Skeletal muscle tissue (tissue), 4 donors: Measurements from ENCODE around the gene TRIM24. TPM values are rescaled to one million over a fixed set of nuclear protein-coding genes. Genes with fewer than 3 reads are reported as not detected.
A peak's percentile ranks its signal among the peaks of the same experiment; 100 is the strongest.
"Not testable (repeated sequence)": the region's sequence is repeated elsewhere in the genome, so short reads cannot be mapped to it uniquely, and the experiment has no call there.

Experiments used
- H3K27ac ChIP-seq: one replicate; pipeline ENCODE4 v1.7.0; 2013; ENCODE audit warnings: mild to moderate bottlenecking, low read depth, low read length, inconsistent platforms
- H3K27me3 ChIP-seq, 3 donors: one replicate each; pipeline ENCODE4 v1.7.0; 2013; ENCODE audit warnings: low read length in 3 of 3; ENCODE audit not compliant: control insufficient read depth in 3 of 3, insufficient read depth in 3 of 3
- H3K36me3 ChIP-seq, 3 donors: one replicate each; pipeline ENCODE4 v1.7.0; 2013; ENCODE audit warnings: low read length in 3 of 3; ENCODE audit not compliant: control insufficient read depth in 3 of 3, insufficient read depth in 3 of 3
- H3K4me1 ChIP-seq, 3 donors: one replicate each; pipeline ENCODE4 v1.7.0; 2013; ENCODE audit warnings: low read length in 3 of 3, mild to moderate bottlenecking in 3 of 3; ENCODE audit not compliant: control insufficient read depth in 3 of 3, insufficient read depth in 3 of 3
- H3K4me3 ChIP-seq, 3 donors: one replicate each; pipeline ENCODE4 v1.7.0; 2013; ENCODE audit warnings: low read length in 3 of 3
- H3K9ac ChIP-seq, 3 donors: one replicate each; pipeline ENCODE4 v1.7.0; 2013; ENCODE audit warnings: low read length in 3 of 3, mild to moderate bottlenecking in 3 of 3, moderate library complexity in 2 of 3, low read depth in 1 of 3
- H3K9me3 ChIP-seq, 3 donors: one replicate each; pipeline ENCODE4 v1.7.0; 2013; ENCODE audit warnings: low read length in 3 of 3; ENCODE audit not compliant: control insufficient read depth in 3 of 3
- total RNA-seq: library from RNA; depleted of rRNA; stranded (reverse); fragments of >200 nt; gene quantifications from one replicate; pipeline ENCODE4 v1.2.3, GENCODE V29; 2014
- donor health status: Osteomylitis.

TRIM24 gene
- total RNA-seq, 1 donor from 2014 or later, result 6.8 TPM

- peaks cover 4 to 8% (median 6%) of the 10 kb centered on the region in 3 donors for H3K4me1 ChIP-seq
- no peaks in the 10 kb centered on the region for H3K9me3 ChIP-seq
- H3K4me3 ChIP-seq, result peak overlapping the region; percentile 62 to 80 (median 71)
- H3K27me3 ChIP-seq, result no peaks in the 10 kb centered on the region
- H3K27ac ChIP-seq, result peak overlapping the region; percentile 7
- no peaks in the 10 kb centered on the region for H3K36me3 ChIP-seq
- H3K9ac ChIP-seq, result no peak overlapping the region
These were observed 465 bp upstream of the TRIM24 start for GRCh38 chr7:138459413-138460175.

- Histone ChIP-seq H3K27ac (peak overlapping the region; percentile 91), H3K9ac (peak overlapping the region; percentile 46 to 91 (median 85)), H3K9me3 (no peaks in the 10 kb centered on the region), H3K36me3 (no peaks in the 10 kb centered on the region), H3K4me1 (peaks cover 4 to 13% (median 6%) of the 10 kb centered on the region in 3 donors), H3K27me3 (no peaks in the 10 kb centered on the region), H3K4me3 (peak overlapping the region; percentile 58 to 96 (median 73))
These were observed 869 bp downstream of the TRIM24 start for GRCh38 chr7:138460649-138461607.

- not testable (repeated sequence) for H3K4me3 ChIP-seq, H3K36me3 ChIP-seq, H3K9ac ChIP-seq, H3K27ac ChIP-seq, H3K27me3 ChIP-seq, H3K9me3 ChIP-seq
- H3K4me1 ChIP-seq, result peaks cover 6 to 13% (median 6%) of the 10 kb centered on the region in 3 donors
These were observed 3.2 kb downstream of the TRIM24 start for GRCh38 chr7:138463291-138463618.

- peak overlapping the region in 1 of 3 donors; percentile 65 for H3K9ac ChIP-seq
- no peaks in the 10 kb centered on the region for H3K36me3 ChIP-seq
- H3K9me3 ChIP-seq, result no peaks in the 10 kb centered on the region
- no peak overlapping the region for H3K4me3 ChIP-seq
- no peaks in the 10 kb centered on the region for H3K27me3 ChIP-seq
- peaks cover 6 to 13% (median 12%) of the 10 kb centered on the region in 3 donors for H3K4me1 ChIP-seq
- no peak overlapping the region for H3K27ac ChIP-seq
These were observed 5.0 kb downstream of the TRIM24 start for GRCh38 chr7:138465046-138465445.

- H3K9ac ChIP-seq, H3K9me3 ChIP-seq, H3K27me3 ChIP-seq, H3K27ac ChIP-seq, H3K4me3 ChIP-seq, H3K36me3 ChIP-seq: not testable (repeated sequence)
- peaks cover 6 to 13% (median 12%) of the 10 kb centered on the region in 3 donors for H3K4me1 ChIP-seq
These were observed 6.2 kb downstream of the TRIM24 start for GRCh38 chr7:138466069-138466756.

GRCh38 chr7:138468244-138469123 is 8.4 kb downstream of the TRIM24 start:
- no peak overlapping the region for H3K27ac ChIP-seq
- H3K27me3 ChIP-seq, result no peaks in the 10 kb centered on the region
- no peaks in the 10 kb centered on the region for H3K9me3 ChIP-seq
- H3K36me3 ChIP-seq, result no peaks in the 10 kb centered on the region
- no peak overlapping the region for H3K4me3 ChIP-seq
- H3K9ac ChIP-seq, result no peak overlapping the region
- peaks cover 0 to 8% (median 5%) of the 10 kb centered on the region in 3 donors for H3K4me1 ChIP-seq

- peaks cover 0 to 8% (median 0%) of the 10 kb centered on the region in 3 donors for H3K4me1 ChIP-seq
- no peak overlapping the region for H3K27ac ChIP-seq
- H3K27me3 ChIP-seq, result no peaks in the 10 kb centered on the region
- H3K9me3 ChIP-seq, result no peaks in the 10 kb centered on the region
- H3K4me3 ChIP-seq, result no peak overlapping the region
- no peak overlapping the region for H3K9ac ChIP-seq
- no peaks in the 10 kb centered on the region for H3K36me3 ChIP-seq
These were observed 10.5 kb downstream of the TRIM24 start for GRCh38 chr7:138470391-138471157.

GRCh38 chr7:138472292-138473079 is 12.4 kb downstream of the TRIM24 start:
- Histone ChIP-seq H3K27me3 (no peaks in the 10 kb centered on the region), H3K4me3 (no peak overlapping the region), H3K4me1 (peaks cover 0 to 8% (median 0%) of the 10 kb centered on the region in 3 donors), H3K9me3 (no peaks in the 10 kb centered on the region), H3K27ac (no peak overlapping the region), H3K9ac (no peak overlapping the region), H3K36me3 (no peaks in the 10 kb centered on the region)
